RWPE1 (cell line): ENCODE measurements around the gene NFX1.
A peak's percentile ranks its signal among the peaks of the same experiment; 100 is the strongest.

Experiments used
- CTCF ChIA-PET: fragments of 350-600 bp; sonication (Branson Sonifier 250); formaldehyde crosslinking; extraction: SDS; loops from one replicate; lab custom pipeline; 2021; lab: Yijun Ruan, JAX
- POLR2A ChIA-PET: fragments of 400-600 bp; formaldehyde crosslinking; extraction: SDS; loops from one replicate; lab custom pipeline; 2020; ENCODE audit warnings: antibody characterized with exemption; ENCODE audit not compliant: low non-redundant PET; lab: Yijun Ruan, JAX
- DNase-seq: peaks from one replicate; pipeline ENCODE4 v3.0.0; 2012; ENCODE audit warnings: low spot score
- H3K27ac ChIP-seq: fragments of 450-650 bp; 2 replicates; pipeline ENCODE4 v1.5.1; 2017
- TF ChIP-seq, protein P1 (sequence below): fragments of 450-650 bp; conservative IDR thresholded peaks from 2 replicates; pipeline ENCODE4 v1.5.1; 2017; ENCODE audit warnings: low read depth, mild to moderate bottlenecking

Gene NFX1

DNA sequence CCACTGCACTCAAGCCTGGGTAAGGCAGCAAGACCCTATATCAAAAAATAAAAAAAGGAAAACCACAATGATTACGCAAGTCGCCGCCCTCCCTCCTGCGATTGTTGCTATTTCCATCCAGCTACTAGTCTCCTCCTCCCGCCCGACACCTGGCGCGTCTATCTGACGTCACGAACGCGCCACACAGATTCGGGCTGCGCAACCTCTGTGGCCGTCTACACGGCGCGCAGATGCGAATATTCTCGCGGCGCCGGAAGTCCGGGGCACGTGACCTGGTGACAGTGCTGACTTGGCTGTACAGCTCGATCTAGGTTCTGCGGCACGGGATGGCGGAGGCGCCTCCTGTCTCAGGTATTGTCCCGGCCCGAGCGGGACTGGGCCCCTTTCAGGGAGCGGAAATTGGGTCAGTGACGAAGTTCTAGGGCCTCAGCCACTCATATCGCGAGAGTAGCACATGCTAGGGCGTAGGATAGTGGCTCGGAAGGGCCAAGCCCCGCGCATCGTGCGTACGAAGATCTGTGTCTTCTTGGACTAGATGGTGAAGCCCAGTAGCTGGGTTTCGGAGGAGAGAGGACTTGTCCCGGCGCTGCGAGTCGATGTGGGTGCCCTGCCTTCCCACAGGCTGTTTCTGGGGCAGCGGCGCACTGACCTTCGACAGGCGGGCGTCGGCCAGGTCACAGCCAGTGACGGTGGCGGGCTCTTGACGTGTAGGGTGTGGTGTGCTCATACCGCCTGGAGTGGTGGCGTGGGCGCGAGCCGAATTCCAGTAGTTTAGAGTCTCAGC is at the start of gene NFX1:
Gene NFX1 (plus strand): TSS at position 270 of the 784 bp plus-strand sequence. CDS start 57 bp downstream, at position 327.
- TF ChIP-seq, protein P1, sequence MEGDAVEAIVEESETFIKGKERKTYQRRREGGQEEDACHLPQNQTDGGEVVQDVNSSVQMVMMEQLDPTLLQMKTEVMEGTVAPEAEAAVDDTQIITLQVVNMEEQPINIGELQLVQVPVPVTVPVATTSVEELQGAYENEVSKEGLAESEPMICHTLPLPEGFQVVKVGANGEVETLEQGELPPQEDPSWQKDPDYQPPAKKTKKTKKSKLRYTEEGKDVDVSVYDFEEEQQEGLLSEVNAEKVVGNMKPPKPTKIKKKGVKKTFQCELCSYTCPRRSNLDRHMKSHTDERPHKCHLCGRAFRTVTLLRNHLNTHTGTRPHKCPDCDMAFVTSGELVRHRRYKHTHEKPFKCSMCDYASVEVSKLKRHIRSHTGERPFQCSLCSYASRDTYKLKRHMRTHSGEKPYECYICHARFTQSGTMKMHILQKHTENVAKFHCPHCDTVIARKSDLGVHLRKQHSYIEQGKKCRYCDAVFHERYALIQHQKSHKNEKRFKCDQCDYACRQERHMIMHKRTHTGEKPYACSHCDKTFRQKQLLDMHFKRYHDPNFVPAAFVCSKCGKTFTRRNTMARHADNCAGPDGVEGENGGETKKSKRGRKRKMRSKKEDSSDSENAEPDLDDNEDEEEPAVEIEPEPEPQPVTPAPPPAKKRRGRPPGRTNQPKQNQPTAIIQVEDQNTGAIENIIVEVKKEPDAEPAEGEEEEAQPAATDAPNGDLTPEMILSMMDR = no peak
- DNase-seq = peak; percentile 98
- ChIA-PET POLR2A (interaction anchor here (0.7 to 0.9 kb wide), 3 partner anchors 12 to 57 kb away, joined by 3 to 4 read pairs (median 3); no protein-coding TSS in a partner anchor), CTCF (interaction anchor here (1.2 kb wide), 1 partner anchor 62 kb away, joined by 3 read pairs; no protein-coding TSS in a partner anchor)
- peak within 1 kb of the TSS; percentile 98 for H3K27ac ChIP-seq

GRCh38 chr9:33241298-33241697 is 49.0 kb upstream of the NFX1 start:
- peak overlapping the region; percentile 13; the same call in 1 of the 2 replicates for H3K27ac ChIP-seq
- DNase-seq = no peak
- ChIA-PET POLR2A (no interaction called here), CTCF (no interaction called here)
- TF ChIP-seq, protein P1 = no peak

- ChIA-PET CTCF (interaction anchor here (0.7 kb wide), 1 partner anchor 17 kb away, joined by 4 read pairs; no protein-coding TSS in a partner anchor), POLR2A (no interaction called here)
- DNase-seq = no peak
- TF ChIP-seq, protein P1 = no peak
- H3K27ac ChIP-seq = no peak overlapping the region
These were observed 47.6 kb upstream of the NFX1 start for GRCh38 chr9:33242609-33243134.

- POLR2A ChIA-PET = no interaction called here
- CTCF ChIA-PET = no interaction called here
- DNase-seq = no peak
- TF ChIP-seq, protein P1 = no peak
- H3K27ac ChIP-seq = no peak overlapping the region
These were observed 46.1 kb upstream of the NFX1 start for GRCh38 chr9:33244137-33244784.

DNA sequence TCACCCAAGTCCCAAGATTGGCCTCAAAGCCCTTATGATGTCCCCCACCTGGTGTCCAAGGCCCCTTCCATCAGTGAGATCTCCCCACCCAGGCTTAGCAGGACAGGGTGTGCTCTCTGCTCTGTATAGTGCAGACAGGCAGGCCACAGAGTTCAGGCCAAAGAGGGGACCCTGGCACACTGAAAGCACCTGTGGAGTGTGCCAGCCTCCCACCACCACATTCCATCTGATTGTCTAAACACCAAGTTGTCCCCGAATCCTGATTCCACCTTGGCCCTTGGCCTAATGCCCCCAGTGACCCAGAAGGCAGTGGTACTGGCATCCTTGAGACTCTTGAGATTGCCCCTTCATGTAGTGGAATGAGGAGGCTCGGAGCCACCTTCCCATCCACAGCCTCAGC is 45.0 kb upstream of the NFX1 start:
- ChIA-PET CTCF (no interaction called here), POLR2A (no interaction called here)
- TF ChIP-seq, protein P1 = no peak
- H3K27ac ChIP-seq = no peak overlapping the region
- DNase-seq = no peak

- CTCF ChIA-PET = interaction anchor here (0.7 to 0.9 kb wide), 2 partner anchors 14 to 57 kb away, joined by 3 to 4 read pairs; no protein-coding TSS in a partner anchor
- DNase-seq = no peak
- TF ChIP-seq, protein P1 = no peak
- peak overlapping the region; percentile 1; the same call in 1 of the 2 replicates for H3K27ac ChIP-seq
- POLR2A ChIA-PET = interaction anchor here (0.6 kb wide), 1 partner anchor 149 kb away, joined by 3 read pairs; no protein-coding TSS in a partner anchor
These were observed 44.0 kb upstream of the NFX1 start for GRCh38 chr9:33246269-33246860.
